ENCODE measurements around the gene RAB43.

GRCh38 chr3:129114455-129114854 is 7.1 kb downstream of the RAB43 start:
- no peak for TF ChIP-seq CTCF (conservative IDR thresholded peaks at IDR 0.05; ENCODE audit: low read length)
- TF ChIP-seq EZH2phosphoT487 (IDR thresholded peaks at IDR 0.05; ENCODE audit: borderline replicate concordance, low read depth, low read length): no peak
